Measurements from ENCODE around the gene NKTR.

GRCh38 chr3:42637001-42637400 is 36.5 kb downstream of the NKTR start:
- TF ChIP-seq POLR2AphosphoS5 (IDR thresholded peaks at IDR 0.05) (no peak), POLR2A (IDR thresholded peaks at IDR 0.05) (no peak), CTCF (IDR thresholded peaks at IDR 0.05) (no peak), EP300 (IDR thresholded peaks at IDR 0.05) (no peak)

All from suprapubic skin (tissue), 4 donors.